Loucy (cell line): ENCODE results near the gene UBL3.

Experiments
- CTCF ChIP-seq: fragments of 200-600 bp; sonication (generic); conservative IDR thresholded peaks from 2 replicates; pipeline ENCODE4 v1.5.1; 2014; ENCODE audit warnings: mild to moderate bottlenecking, antibody characterized with exemption, low read length
- EZH2phosphoT487 ChIP-seq: fragments of 200-600 bp; IDR thresholded peaks from 2 replicates; pipeline ENCODE4 v1.6.1; 2018; ENCODE audit warnings: antibody characterized with exemption, mild to moderate bottlenecking, moderate library complexity, borderline replicate concordance

GRCh38 chr13:29733147-29733611 is 117.2 kb downstream of the UBL3 start:
- no peak for TF ChIP-seq CTCF
- TF ChIP-seq EZH2phosphoT487 = no peak
